Stimulated activated naive CD8-positive, alpha-beta T cell treated with anti-CD3 and anti-CD28 coated beads, Interleukin-15, Interleukin-2, amounts not matched to agents 100 ng/mL and 50 ng/mL, for 24 hours (primary cell): ENCODE results near the gene SLC51B.
"Not testable (repeated sequence)": the region's sequence is repeated elsewhere in the genome, so short reads cannot be mapped to it uniquely, and the experiment has no call there.

Experiments
- H3K27ac Mint-ChIP-seq: one replicate; pipeline ENCODE4 v1.8.0; 2021; ENCODE audit warnings: mild to moderate bottlenecking, mixed read lengths
- H3K27me3 Mint-ChIP-seq: one replicate; pipeline ENCODE4 v1.8.0; 2021; ENCODE audit warnings: mixed read lengths
- H3K36me3 Mint-ChIP-seq: one replicate; pipeline ENCODE4 v1.8.0; 2021; ENCODE audit warnings: low read depth, mixed read lengths
- H3K4me1 Mint-ChIP-seq: one replicate; pipeline ENCODE4 v1.8.0; 2021; ENCODE audit warnings: low read depth, mixed read lengths
- H3K4me3 Mint-ChIP-seq: one replicate; pipeline ENCODE4 v1.8.0; 2021; ENCODE audit warnings: mild to moderate bottlenecking, mixed read lengths
- H3K9me3 Mint-ChIP-seq: one replicate; pipeline ENCODE4 v1.8.0; 2021; ENCODE audit warnings: mixed read lengths

The SLC51B gene

DNA sequence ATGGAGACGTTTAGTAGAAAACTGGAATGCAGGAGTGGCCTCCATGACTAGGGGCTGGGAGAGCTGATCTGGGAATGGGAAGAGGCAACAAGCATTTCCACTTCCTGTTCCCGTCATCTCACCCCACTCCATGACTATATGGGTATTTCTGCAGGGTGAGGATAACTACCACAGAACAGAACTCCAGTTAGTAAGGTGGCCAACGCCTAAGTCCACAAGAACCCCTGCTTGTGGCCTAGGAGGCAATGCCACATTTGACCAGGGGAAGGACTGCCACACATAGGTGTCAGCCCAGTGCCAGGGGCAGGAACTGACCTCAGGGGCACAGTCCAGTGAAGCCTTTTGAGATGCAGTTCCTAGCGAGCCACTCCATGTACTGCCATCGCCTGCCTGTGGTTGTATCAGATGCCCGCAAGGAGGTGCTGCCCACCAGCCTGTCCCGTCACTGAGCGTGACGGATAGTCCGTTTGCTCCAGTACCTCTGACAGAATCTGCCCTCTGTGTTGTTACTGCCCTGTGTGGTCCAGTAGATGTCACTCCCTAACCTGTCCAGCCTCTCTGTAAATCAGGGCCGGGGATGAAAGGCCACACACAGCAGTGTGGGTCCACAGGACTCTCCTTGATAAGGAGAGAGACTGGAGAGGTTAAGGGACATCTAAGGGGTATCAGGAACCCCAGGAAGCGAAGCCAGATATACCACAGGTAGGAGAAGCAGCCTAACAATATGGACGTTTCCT, 12.2 kb upstream of the SLC51B start:
- H3K9me3 Mint-ChIP-seq: no peaks in the 10 kb centered on the region
- peaks cover 18% of the 10 kb centered on the region for H3K27me3 Mint-ChIP-seq
- H3K4me3 Mint-ChIP-seq: no peak overlapping the region
- peaks cover 10% of the 10 kb centered on the region for H3K4me1 Mint-ChIP-seq
- H3K27ac Mint-ChIP-seq: no peak overlapping the region
- H3K36me3 Mint-ChIP-seq: no peaks in the 10 kb centered on the region

DNA sequence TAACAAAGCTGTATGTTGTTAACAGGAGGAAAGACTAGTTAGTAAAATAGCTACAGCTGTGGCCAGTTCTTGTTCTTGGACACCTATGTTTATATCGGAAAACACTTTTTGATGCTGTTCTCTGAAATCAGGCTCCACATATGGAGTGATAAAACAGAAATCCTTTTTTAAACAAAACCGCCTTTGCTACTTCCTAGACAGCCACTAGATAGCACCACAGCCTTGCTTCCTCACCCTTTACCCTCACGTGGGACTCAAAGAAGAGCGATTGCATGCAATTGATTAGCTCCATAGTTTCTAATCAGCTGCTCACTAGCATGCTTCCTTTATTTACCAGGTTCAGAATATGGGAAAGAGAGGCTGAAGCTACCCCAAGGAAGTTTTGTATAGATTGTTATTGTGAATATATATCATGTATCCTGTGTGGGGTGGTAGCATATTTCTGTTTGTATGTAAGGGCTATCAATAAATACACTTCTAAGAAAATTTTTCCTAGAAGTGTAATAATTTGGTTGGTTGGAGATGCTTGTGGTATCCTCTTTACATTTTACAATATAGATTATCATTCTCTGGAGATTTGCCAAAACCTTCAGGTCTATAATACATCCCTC, 11.4 kb upstream of the SLC51B start:
- H3K4me1 Mint-ChIP-seq: peaks cover 4% of the 10 kb centered on the region
- H3K27ac Mint-ChIP-seq: no peak overlapping the region
- H3K4me3 Mint-ChIP-seq: no peak overlapping the region
- peaks cover 18% of the 10 kb centered on the region for H3K27me3 Mint-ChIP-seq
- H3K36me3 Mint-ChIP-seq: no peaks in the 10 kb centered on the region
- H3K9me3 Mint-ChIP-seq: no peaks in the 10 kb centered on the region

DNA sequence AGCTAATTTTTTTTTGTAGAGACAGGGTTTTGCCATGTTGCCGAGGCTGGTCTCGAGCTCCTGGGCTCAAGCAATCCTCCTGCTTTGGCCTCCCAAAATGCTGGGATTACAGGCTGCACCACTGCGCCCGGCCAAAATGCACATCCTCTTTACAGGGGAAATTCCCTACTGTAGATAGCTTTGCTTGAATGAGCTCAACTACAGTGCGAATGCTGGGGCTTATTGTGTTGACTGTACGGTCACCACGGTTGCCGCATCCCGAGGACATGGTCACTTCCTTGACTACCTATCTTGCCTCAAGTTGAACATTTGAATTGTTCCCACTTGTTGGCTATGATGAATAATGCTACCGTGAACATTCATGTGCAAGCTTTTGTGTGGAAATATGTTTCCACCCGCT, 10.5 kb upstream of the SLC51B start:
- no peak overlapping the region for H3K27ac Mint-ChIP-seq
- H3K27me3 Mint-ChIP-seq: peaks cover 18% of the 10 kb centered on the region
- peaks cover 4% of the 10 kb centered on the region for H3K4me1 Mint-ChIP-seq
- no peaks in the 10 kb centered on the region for H3K9me3 Mint-ChIP-seq
- no peaks in the 10 kb centered on the region for H3K36me3 Mint-ChIP-seq
- no peak overlapping the region for H3K4me3 Mint-ChIP-seq

DNA sequence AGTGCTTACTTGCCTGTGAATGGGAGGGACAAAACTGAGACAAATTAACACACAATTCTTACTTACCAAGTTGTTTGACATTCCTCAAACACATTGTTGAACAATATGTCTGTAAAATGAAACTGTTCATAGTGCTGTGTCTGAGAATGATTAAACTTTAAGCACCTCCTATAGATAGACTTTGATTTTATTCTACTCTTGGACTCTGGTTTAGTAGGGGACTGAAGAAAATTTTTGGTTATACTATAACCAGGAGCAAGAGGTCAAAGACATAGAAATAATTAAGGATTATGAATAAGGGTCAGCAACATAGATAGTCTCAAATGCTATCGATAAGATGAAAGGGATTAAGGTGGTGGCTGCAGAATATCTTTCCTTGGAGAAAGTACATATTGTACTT, 7.9 kb upstream of the SLC51B start:
- Mint-ChIP-seq H3K27me3 (peaks cover 3% of the 10 kb centered on the region), H3K4me1 (peaks cover 4% of the 10 kb centered on the region), H3K36me3 (no peaks in the 10 kb centered on the region), H3K9me3 (no peaks in the 10 kb centered on the region), H3K4me3 (no peak overlapping the region), H3K27ac (no peak overlapping the region)

DNA sequence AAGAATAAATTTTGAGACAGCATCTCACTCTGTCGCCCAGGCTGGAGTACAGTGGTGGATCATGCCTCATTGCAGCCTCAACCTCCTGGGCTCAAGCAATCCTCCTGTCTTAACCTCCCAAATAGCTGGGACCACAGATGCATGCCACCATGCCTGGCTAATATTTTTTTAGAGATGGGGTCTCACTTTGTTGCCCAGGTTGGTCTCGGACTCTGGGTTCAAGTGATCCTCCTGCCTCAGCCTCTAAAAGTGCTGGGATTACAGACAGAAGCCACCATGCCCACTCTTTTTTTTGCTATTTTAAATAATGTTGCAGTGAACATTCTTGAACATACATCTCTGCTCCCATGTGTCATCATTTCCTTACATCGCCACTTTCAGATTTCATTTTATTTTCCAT, 6.8 kb upstream of the SLC51B start:
- H3K27me3 Mint-ChIP-seq: no peaks in the 10 kb centered on the region
- H3K4me3 Mint-ChIP-seq: no peak overlapping the region
- no peaks in the 10 kb centered on the region for H3K9me3 Mint-ChIP-seq
- H3K4me1 Mint-ChIP-seq: no peaks in the 10 kb centered on the region
- no peaks in the 10 kb centered on the region for H3K36me3 Mint-ChIP-seq
- H3K27ac Mint-ChIP-seq: no peak overlapping the region

DNA sequence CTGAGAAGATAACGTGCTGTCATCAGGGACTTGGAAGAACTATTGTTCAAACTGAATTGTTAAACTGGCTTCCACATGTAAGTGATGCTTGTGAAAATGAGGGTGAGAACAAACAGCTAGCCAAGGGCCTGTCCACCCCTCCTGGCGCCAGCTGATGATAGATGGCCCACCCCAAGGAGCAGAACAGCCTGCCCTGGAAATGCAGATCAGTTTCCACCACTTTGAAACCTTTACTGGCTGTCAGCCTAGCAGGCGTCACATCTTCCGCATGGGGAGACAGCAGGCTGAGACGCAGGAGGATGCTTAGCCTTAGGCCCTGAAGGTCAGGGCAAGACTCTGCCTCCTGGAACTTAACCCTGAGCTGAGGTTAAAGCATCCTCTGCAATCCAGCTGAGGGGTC, 6.4 kb upstream of the SLC51B start:
- no peaks in the 10 kb centered on the region for H3K9me3 Mint-ChIP-seq
- no peaks in the 10 kb centered on the region for H3K27me3 Mint-ChIP-seq
- no peak overlapping the region for H3K4me3 Mint-ChIP-seq
- H3K4me1 Mint-ChIP-seq: no peaks in the 10 kb centered on the region
- no peaks in the 10 kb centered on the region for H3K36me3 Mint-ChIP-seq
- H3K27ac Mint-ChIP-seq: no peak overlapping the region

DNA sequence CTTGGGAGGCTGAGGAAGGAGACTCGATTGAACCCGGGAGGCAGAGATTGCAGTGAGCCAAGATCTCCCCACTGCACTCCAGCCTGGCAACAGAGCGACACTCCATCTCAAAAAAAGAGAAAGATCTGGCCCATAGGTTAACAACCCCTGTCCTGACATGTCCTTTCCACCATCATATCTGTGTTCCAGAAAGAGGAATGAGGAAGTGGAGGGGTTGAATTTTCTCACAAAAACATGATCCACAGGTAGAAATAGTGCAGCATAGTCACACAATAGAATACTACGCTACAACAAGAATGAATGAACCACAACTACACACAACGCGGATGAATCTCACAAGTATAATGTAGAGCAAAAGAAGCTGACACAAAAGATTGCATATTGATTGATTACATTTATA, 4.7 kb upstream of the SLC51B start:
- no peaks in the 10 kb centered on the region for H3K27me3 Mint-ChIP-seq
- H3K27ac Mint-ChIP-seq: no peak overlapping the region
- H3K4me1 Mint-ChIP-seq: no peaks in the 10 kb centered on the region
- H3K4me3 Mint-ChIP-seq: no peak overlapping the region
- no peaks in the 10 kb centered on the region for H3K36me3 Mint-ChIP-seq
- H3K9me3 Mint-ChIP-seq: no peaks in the 10 kb centered on the region

DNA sequence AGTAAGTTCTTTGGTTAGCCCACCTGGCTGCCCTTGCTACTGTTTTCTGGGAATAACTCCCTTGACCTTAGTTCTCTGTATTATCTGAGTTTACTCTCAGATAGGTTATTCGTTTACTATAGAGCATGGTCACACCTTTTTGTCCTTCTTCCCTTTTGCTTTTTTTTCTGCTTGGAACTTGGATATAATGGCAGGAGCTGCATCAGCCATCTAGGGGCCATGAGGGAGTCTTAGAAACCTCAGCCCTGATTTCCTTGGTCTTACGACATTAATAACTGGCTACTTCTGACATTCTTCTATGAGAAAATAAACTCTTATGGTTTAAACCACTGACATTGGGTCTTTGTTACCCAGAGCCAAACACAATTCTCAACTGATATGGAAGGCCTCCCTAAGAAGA, 3.4 kb upstream of the SLC51B start:
- Mint-ChIP-seq H3K27me3 (no peaks in the 10 kb centered on the region), H3K4me1 (no peaks in the 10 kb centered on the region), H3K4me3 (no peak overlapping the region), H3K9me3 (no peaks in the 10 kb centered on the region), H3K27ac (no peak overlapping the region), H3K36me3 (no peaks in the 10 kb centered on the region)

DNA sequence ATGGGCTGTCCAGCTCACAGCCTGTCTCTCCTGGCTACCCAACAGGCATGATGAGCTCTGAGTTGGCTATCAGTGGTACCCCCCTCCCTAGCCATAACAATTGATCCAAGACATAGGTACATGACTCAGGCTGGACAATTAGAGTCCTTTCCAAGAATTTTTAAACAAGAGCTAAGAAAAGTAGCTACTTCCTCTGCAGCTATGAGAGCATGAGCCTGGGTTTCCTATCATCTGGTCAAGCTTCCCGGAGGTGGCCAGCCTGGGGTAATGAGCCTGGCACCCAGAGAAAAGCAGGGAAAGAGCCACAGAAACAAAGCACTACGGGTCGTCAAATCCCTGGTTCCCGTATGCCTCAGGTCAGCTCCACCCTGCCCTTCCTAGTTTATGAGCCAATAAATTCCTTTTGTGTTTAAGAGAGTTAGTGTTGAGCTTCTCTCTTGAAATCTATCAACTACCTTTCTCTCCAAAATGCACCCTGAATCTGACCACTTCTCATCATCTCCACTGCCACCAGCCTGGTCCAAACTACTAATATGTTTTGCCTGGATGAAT, 2.3 kb upstream of the SLC51B start:
- no peak overlapping the region for H3K27ac Mint-ChIP-seq
- no peaks in the 10 kb centered on the region for H3K9me3 Mint-ChIP-seq
- H3K36me3 Mint-ChIP-seq: no peaks in the 10 kb centered on the region
- no peak overlapping the region for H3K4me3 Mint-ChIP-seq
- H3K27me3 Mint-ChIP-seq: peaks cover 4% of the 10 kb centered on the region
- no peaks in the 10 kb centered on the region for H3K4me1 Mint-ChIP-seq

DNA sequence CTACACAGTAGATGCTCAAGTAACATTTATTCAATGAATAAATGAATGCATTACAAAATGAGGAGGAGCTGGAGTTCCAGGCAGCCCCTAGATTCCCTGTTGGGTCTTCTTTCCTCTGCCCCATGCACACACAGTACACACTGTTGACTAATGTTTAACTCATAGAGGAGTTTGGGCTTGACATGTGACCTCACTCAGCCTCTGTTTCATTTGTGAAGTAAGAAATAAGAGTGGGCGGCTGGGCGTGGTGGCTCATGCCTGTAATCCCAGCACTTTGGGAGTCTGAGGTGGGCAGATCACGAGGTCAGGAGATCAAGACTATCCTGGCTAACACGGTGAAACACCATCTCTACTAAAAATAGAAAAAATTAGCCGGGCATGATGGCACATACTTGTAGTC, 969 bp upstream of the SLC51B start:
- not testable (repeated sequence) for H3K4me1 Mint-ChIP-seq, H3K36me3 Mint-ChIP-seq, H3K9me3 Mint-ChIP-seq, H3K27ac Mint-ChIP-seq, H3K27me3 Mint-ChIP-seq, H3K4me3 Mint-ChIP-seq

DNA sequence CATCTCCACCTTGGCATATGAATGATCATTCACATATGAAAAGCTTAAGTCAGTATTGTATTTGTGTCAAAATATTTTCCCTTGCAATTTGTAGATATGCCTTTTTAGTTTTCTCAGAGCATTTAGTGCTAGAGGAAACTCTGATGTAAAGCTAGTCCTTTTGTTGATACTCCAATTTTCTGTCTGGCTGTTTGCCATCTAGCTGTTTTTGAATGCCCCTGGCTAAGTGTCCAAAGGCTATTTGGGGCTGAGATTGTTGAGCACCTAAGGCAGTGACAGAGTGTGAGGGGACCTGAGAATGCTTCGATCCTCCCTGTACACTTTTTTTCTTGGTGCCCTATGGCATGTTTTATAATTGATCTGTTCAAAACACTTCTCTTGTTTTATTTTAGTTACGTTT, 3.1 kb downstream of the SLC51B start:
- H3K4me1 Mint-ChIP-seq: peaks cover 16% of the 10 kb centered on the region
- no peak overlapping the region for H3K4me3 Mint-ChIP-seq
- peaks cover 4% of the 10 kb centered on the region for H3K27me3 Mint-ChIP-seq
- H3K9me3 Mint-ChIP-seq: no peaks in the 10 kb centered on the region
- no peaks in the 10 kb centered on the region for H3K36me3 Mint-ChIP-seq
- no peak overlapping the region for H3K27ac Mint-ChIP-seq

DNA sequence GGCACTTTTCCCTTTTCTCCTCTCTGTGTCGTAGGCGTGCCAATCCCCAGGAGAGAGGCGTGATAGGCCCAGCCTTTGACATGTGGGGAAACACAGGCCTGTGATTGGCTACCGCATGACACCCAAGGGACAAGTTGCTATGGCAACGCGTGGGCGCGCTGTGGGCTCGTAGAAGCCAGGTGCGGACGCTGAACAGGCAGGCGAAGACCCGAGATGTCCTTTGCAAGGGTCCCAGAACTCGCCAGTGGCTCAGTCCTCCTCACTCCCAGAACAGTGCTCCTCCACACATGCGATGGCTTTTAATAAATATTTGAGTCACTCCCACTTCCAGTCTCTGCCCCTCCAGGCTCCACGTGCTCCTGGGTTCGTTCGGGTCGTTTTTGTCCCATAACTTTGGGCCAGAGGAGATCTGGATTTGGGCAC, 4.2 kb downstream of the SLC51B start:
- peak overlapping the region; percentile 43 for H3K4me3 Mint-ChIP-seq
- peaks cover 16% of the 10 kb centered on the region for H3K4me1 Mint-ChIP-seq
- no peaks in the 10 kb centered on the region for H3K36me3 Mint-ChIP-seq
- no peaks in the 10 kb centered on the region for H3K9me3 Mint-ChIP-seq
- peaks cover 4% of the 10 kb centered on the region for H3K27me3 Mint-ChIP-seq
- peak overlapping the region; percentile 49 for H3K27ac Mint-ChIP-seq

DNA sequence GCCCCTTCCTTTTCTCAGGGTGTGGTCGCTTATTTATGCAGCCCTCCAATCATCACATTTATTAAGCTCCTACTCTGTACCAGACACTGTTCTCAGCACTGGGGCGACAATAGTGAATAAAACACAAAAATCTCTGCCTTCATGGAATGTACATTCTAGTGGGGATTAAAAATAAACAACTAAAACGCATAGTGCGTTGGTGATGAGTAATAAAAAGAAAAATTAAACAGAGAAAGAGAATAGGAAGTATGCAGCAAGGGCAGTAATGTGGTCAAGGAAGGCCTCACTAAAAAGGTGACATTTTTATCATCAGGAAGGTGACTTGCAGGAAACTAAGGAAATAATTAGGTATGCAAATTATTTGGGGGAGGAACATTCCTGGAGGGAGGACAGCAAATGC, 5.1 kb downstream of the SLC51B start:
- Mint-ChIP-seq H3K27ac (peak overlapping the region; percentile 39), H3K27me3 (peaks cover 4% of the 10 kb centered on the region), H3K4me3 (no peak overlapping the region), H3K9me3 (no peaks in the 10 kb centered on the region), H3K36me3 (no peaks in the 10 kb centered on the region), H3K4me1 (peaks cover 16% of the 10 kb centered on the region)

DNA sequence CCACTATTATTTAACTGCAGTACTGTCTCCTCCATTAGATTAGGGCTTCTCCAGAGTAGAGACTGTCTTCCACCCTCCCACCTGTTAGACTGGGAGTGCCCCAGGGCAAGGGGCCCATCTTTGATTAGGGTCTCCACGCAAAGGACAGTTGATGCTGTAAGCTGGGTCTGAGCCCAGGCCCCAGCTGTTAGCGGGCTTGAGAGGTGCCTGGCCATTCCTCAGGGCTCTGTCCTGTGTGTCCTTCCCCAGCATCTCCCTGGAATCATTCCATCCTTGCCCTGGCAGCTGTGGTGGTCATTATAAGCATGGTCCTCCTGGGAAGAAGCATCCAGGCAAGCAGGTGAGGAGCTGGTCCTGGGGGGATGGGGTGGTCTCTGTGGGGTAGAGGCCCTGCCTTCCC, 6.1 kb downstream of the SLC51B start:
- no peak overlapping the region for H3K27ac Mint-ChIP-seq
- peaks cover 20% of the 10 kb centered on the region for H3K4me1 Mint-ChIP-seq
- H3K36me3 Mint-ChIP-seq: no peaks in the 10 kb centered on the region
- peaks cover 4% of the 10 kb centered on the region for H3K27me3 Mint-ChIP-seq
- no peak overlapping the region for H3K4me3 Mint-ChIP-seq
- no peaks in the 10 kb centered on the region for H3K9me3 Mint-ChIP-seq

DNA sequence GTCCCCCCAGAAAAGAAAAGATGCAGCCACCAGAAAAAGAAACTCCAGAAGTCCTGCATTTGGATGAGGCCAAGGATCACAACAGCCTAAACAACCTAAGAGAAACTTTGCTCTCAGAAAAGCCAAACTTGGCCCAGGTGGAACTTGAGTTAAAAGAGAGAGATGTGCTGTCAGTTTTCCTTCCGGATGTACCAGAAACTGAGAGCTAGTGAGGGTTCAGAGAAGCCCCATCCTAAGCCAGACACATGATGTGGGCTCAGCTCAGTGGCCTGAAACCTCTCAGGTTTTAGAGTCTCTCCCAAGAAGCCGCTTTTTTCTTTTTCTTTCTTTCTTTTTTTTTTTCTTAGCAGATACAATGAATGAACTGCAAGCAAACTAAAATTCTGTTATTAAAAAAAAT, 7.8 kb downstream of the SLC51B start:
- H3K27me3 Mint-ChIP-seq: no peaks in the 10 kb centered on the region
- no peak overlapping the region for H3K27ac Mint-ChIP-seq
- H3K9me3 Mint-ChIP-seq: no peaks in the 10 kb centered on the region
- H3K4me1 Mint-ChIP-seq: peaks cover 20% of the 10 kb centered on the region
- no peak overlapping the region for H3K4me3 Mint-ChIP-seq
- H3K36me3 Mint-ChIP-seq: no peaks in the 10 kb centered on the region
